Stomach (tissue), 4 donors: ENCODE data around the gene MLXIP.

Source experiments
- POLR2A ChIP-seq, 4 donors: fragments of 450-650 bp; IDR thresholded peaks; one replicate each; pipeline ENCODE4 v1.6.1; 2016; ENCODE audit warnings: antibody characterized with exemption in 4 of 4, control low read depth in 2 of 4, mild to moderate bottlenecking in 1 of 4, moderate library complexity in 1 of 4
- POLR2AphosphoS5 ChIP-seq, 3 donors: sonication (generic); formaldehyde crosslinking; IDR thresholded peaks; one replicate each; pipeline ENCODE4 v1.6.1; 2016; ENCODE audit warnings: antibody characterized with exemption in 3 of 3
- TF ChIP-seq, protein P1 (sequence below), 7 experiments: fragments of 450-650 bp in 4 of 7; fragments of 200-600 bp in 3 of 7; sonication (generic) in 3 of 7; IDR thresholded peaks; one replicate each; pipeline ENCODE4 v1.5.1; 2016 to 2019; ENCODE audit warnings: antibody characterized with exemption in 7 of 7, control low read depth in 2 of 7, mild to moderate bottlenecking in 1 of 7

GRCh38 chr12:122032580-122032979, 46.0 kb upstream of the MLXIP start:
- TF ChIP-seq, protein P1, sequence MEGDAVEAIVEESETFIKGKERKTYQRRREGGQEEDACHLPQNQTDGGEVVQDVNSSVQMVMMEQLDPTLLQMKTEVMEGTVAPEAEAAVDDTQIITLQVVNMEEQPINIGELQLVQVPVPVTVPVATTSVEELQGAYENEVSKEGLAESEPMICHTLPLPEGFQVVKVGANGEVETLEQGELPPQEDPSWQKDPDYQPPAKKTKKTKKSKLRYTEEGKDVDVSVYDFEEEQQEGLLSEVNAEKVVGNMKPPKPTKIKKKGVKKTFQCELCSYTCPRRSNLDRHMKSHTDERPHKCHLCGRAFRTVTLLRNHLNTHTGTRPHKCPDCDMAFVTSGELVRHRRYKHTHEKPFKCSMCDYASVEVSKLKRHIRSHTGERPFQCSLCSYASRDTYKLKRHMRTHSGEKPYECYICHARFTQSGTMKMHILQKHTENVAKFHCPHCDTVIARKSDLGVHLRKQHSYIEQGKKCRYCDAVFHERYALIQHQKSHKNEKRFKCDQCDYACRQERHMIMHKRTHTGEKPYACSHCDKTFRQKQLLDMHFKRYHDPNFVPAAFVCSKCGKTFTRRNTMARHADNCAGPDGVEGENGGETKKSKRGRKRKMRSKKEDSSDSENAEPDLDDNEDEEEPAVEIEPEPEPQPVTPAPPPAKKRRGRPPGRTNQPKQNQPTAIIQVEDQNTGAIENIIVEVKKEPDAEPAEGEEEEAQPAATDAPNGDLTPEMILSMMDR (IDR thresholded peaks at IDR 0.05) = no peak
- TF ChIP-seq POLR2AphosphoS5 (IDR thresholded peaks at IDR 0.05) (no peak), POLR2A (IDR thresholded peaks at IDR 0.05) (no peak)
